Karpas-422 (cell line): ENCODE results near the gene DSCAML1. TPM values are rescaled to one million over a fixed set of nuclear protein-coding genes. Genes with fewer than 3 reads are reported as not detected.

Experiments
- DNase-seq: peaks from one replicate; pipeline ENCODE4 v3.0.0-alpha.2; 2015
- H2AFZ ChIP-seq: fragments of 200-600 bp; sonication (generic); 2 replicates; pipeline ENCODE4 v1.6.1; 2014; ENCODE audit warnings: antibody characterized with exemption, low read length, mixed read lengths
- H3K27ac ChIP-seq: fragments of 200-600 bp; sonication (generic); 2 replicates; pipeline ENCODE4 v1.5.1; 2014; ENCODE audit warnings: mild to moderate bottlenecking, low read length, moderate library complexity
- H3K27me3 ChIP-seq: fragments of 200-600 bp; sonication (generic); 2 replicates; pipeline ENCODE4 v1.6.1; 2014; ENCODE audit warnings: low read length, mixed read lengths
- H3K36me3 ChIP-seq: fragments of 200-600 bp; sonication (generic); 2 replicates; pipeline ENCODE4 v1.6.1; 2014; ENCODE audit warnings: low read length, mixed read lengths; ENCODE audit not compliant: insufficient read depth
- H3K4me1 ChIP-seq: fragments of 200-600 bp; sonication (generic); 2 replicates; pipeline ENCODE4 v1.6.1; 2014; ENCODE audit warnings: mild to moderate bottlenecking, low read length, mixed read lengths
- H3K4me2 ChIP-seq: fragments of 200-600 bp; sonication (generic); 2 replicates; pipeline ENCODE4 v1.6.1; 2014; ENCODE audit warnings: low read length, low read depth, mild to moderate bottlenecking; ENCODE audit not compliant: poor library complexity, severe bottlenecking
- H3K4me3 ChIP-seq: fragments of 200-600 bp; sonication (generic); 2 replicates; pipeline ENCODE4 v1.5.1; 2014; ENCODE audit warnings: mild to moderate bottlenecking, antibody characterized with exemption, low read length, mixed read lengths
- H3K79me2 ChIP-seq: fragments of 200-600 bp; sonication (generic); 2 replicates; pipeline ENCODE4 v1.6.1; 2014; ENCODE audit warnings: mild to moderate bottlenecking, low read length, mixed read lengths
- H3K9ac ChIP-seq: fragments of 200-600 bp; sonication (generic); 2 replicates; pipeline ENCODE4 v1.6.0; 2014; ENCODE audit warnings: low read length
- H3K9me2 ChIP-seq: fragments of 200-600 bp; sonication (generic), shearing (Covaris generic); replicated peaks from 2 replicates; pipeline ENCODE4 v1.6.0; 2014; ENCODE audit warnings: mild to moderate bottlenecking, low read length, moderate library complexity; ENCODE audit not compliant: insufficient read depth
- H3K9me3 ChIP-seq: fragments of 300-700, 200-600 bp; sonication (generic); 2 replicates; pipeline ENCODE4 v1.6.1; 2014; ENCODE audit warnings: low read length, mixed read lengths
- H4K20me1 ChIP-seq: fragments of 200-600 bp; sonication (generic); 2 replicates; pipeline ENCODE4 v1.6.1; 2014; ENCODE audit warnings: mild to moderate bottlenecking, antibody characterized with exemption, low read length, low read depth; ENCODE audit not compliant: insufficient read depth
- total RNA-seq: library from RNA; depleted of rRNA; stranded (reverse); fragments of >200 nt; shearing (Covaris generic); gene quantifications from 2 replicates; pipeline ENCODE4 v1.2.3, GENCODE V29; 2014; ENCODE audit warnings: low replicate concordance

DSCAML1 gene
- total RNA-seq, 1 experiment from 2014 or later = not detected

DNA sequence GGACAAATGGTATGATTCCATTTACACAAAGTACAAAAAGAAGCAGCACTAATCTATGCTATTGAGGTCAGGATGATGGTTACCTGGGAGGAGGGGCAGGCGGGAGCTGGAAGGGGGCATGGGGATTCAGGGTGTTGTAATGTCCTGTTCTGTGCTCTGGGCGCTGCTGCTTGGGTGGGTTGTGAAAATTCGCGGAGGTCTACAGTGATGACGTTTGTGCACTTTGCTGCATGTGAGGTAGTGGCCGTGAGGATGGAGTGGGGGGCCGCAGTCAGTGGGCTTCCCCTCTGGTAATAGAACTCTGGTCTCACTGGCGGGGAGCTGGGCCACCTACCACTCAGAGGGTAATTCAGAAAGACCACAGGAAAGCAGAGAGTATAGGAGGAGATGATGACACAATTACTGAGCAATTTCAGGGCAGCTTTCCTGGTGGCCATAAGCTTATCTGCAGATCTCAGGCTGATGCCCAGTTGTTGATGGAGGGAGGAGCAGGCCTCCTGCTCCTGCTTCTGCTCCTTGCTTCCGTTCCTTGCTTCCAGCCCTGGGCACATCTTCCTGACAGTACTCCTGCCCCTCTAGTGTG lies 347.8 kb downstream of the DSCAML1 start:
- Histone ChIP-seq H3K27me3 (no peaks in the 10 kb centered on the region), H2AFZ (no peak overlapping the region), H3K9ac (no peak overlapping the region), H4K20me1 (no peaks in the 10 kb centered on the region), H3K79me2 (no peaks in the 10 kb centered on the region), H3K4me1 (no peaks in the 10 kb centered on the region), H3K9me3 (no peaks in the 10 kb centered on the region), H3K4me2 (no peak overlapping the region), H3K4me3 (no peak overlapping the region), H3K36me3 (no peaks in the 10 kb centered on the region), H3K27ac (no peak overlapping the region), H3K9me2 (no peaks in the 10 kb centered on the region)
- no peak for DNase-seq

GRCh38 chr11:117444711-117445658 lies 352.0 kb downstream of the DSCAML1 start:
- Histone ChIP-seq H3K4me3 (no peak overlapping the region), H3K79me2 (no peaks in the 10 kb centered on the region), H3K36me3 (no peaks in the 10 kb centered on the region), H3K4me1 (no peaks in the 10 kb centered on the region), H3K9me2 (no peaks in the 10 kb centered on the region), H3K9me3 (no peaks in the 10 kb centered on the region), H3K27me3 (no peaks in the 10 kb centered on the region), H3K9ac (no peak overlapping the region), H2AFZ (no peak overlapping the region), H4K20me1 (no peaks in the 10 kb centered on the region), H3K27ac (no peak overlapping the region), H3K4me2 (no peak overlapping the region)
- DNase-seq = no peak

- no peaks in the 10 kb centered on the region for H3K9me3 ChIP-seq
- H3K27ac ChIP-seq = no peak overlapping the region
- no peak overlapping the region for H3K9ac ChIP-seq
- H3K4me3 ChIP-seq = no peak overlapping the region
- H3K4me2 ChIP-seq = no peak overlapping the region
- DNase-seq = no peak
- no peak overlapping the region for H2AFZ ChIP-seq
- no peaks in the 10 kb centered on the region for H3K4me1 ChIP-seq
- no peaks in the 10 kb centered on the region for H4K20me1 ChIP-seq
- H3K27me3 ChIP-seq = no peaks in the 10 kb centered on the region
- no peaks in the 10 kb centered on the region for H3K9me2 ChIP-seq
- H3K79me2 ChIP-seq = no peaks in the 10 kb centered on the region
- H3K36me3 ChIP-seq = no peaks in the 10 kb centered on the region
Observed at GRCh38 chr11:117444256-117444655, 352.8 kb downstream of the DSCAML1 start.

- H3K36me3 ChIP-seq = no peaks in the 10 kb centered on the region
- H3K4me3 ChIP-seq = no peak overlapping the region
- H3K9me2 ChIP-seq = no peaks in the 10 kb centered on the region
- no peak overlapping the region for H3K9ac ChIP-seq
- DNase-seq = peak; percentile 57
- no peaks in the 10 kb centered on the region for H3K79me2 ChIP-seq
- no peaks in the 10 kb centered on the region for H3K27me3 ChIP-seq
- H3K4me2 ChIP-seq = no peak overlapping the region
- H3K9me3 ChIP-seq = no peaks in the 10 kb centered on the region
- no peak overlapping the region for H2AFZ ChIP-seq
- H3K27ac ChIP-seq = no peak overlapping the region
- no peaks in the 10 kb centered on the region for H4K20me1 ChIP-seq
- H3K4me1 ChIP-seq = no peaks in the 10 kb centered on the region
Observed at GRCh38 chr11:117443266-117444186, 353.5 kb downstream of the DSCAML1 start.

- no peak overlapping the region for H3K4me3 ChIP-seq
- no peak overlapping the region for H3K27ac ChIP-seq
- no peaks in the 10 kb centered on the region for H4K20me1 ChIP-seq
- H3K9ac ChIP-seq = no peak overlapping the region
- no peaks in the 10 kb centered on the region for H3K27me3 ChIP-seq
- no peaks in the 10 kb centered on the region for H3K9me2 ChIP-seq
- DNase-seq = no peak
- H3K4me1 ChIP-seq = no peaks in the 10 kb centered on the region
- no peaks in the 10 kb centered on the region for H3K9me3 ChIP-seq
- H3K4me2 ChIP-seq = no peak overlapping the region
- H2AFZ ChIP-seq = no peak overlapping the region
- H3K79me2 ChIP-seq = no peaks in the 10 kb centered on the region
- no peaks in the 10 kb centered on the region for H3K36me3 ChIP-seq
Observed at GRCh38 chr11:117442869-117443239, 354.2 kb downstream of the DSCAML1 start.

- no peaks in the 10 kb centered on the region for H3K4me1 ChIP-seq
- no peak overlapping the region for H3K4me3 ChIP-seq
- no peaks in the 10 kb centered on the region for H3K36me3 ChIP-seq
- H3K79me2 ChIP-seq = no peaks in the 10 kb centered on the region
- no peak overlapping the region for H3K4me2 ChIP-seq
- no peaks in the 10 kb centered on the region for H3K27me3 ChIP-seq
- no peak overlapping the region for H2AFZ ChIP-seq
- H3K9ac ChIP-seq = no peak overlapping the region
- no peaks in the 10 kb centered on the region for H4K20me1 ChIP-seq
- no peaks in the 10 kb centered on the region for H3K9me3 ChIP-seq
- no peak overlapping the region for H3K27ac ChIP-seq
- no peak for DNase-seq
- no peaks in the 10 kb centered on the region for H3K9me2 ChIP-seq
Observed at GRCh38 chr11:117442049-117442868, 354.8 kb downstream of the DSCAML1 start.

- Histone ChIP-seq H3K4me1 (no peaks in the 10 kb centered on the region), H4K20me1 (no peaks in the 10 kb centered on the region), H3K9me3 (no peaks in the 10 kb centered on the region), H3K9ac (no peak overlapping the region), H3K36me3 (no peaks in the 10 kb centered on the region), H3K4me2 (no peak overlapping the region), H3K4me3 (no peak overlapping the region), H3K79me2 (no peaks in the 10 kb centered on the region), H3K27ac (no peak overlapping the region), H3K9me2 (no peaks in the 10 kb centered on the region), H2AFZ (no peak overlapping the region), H3K27me3 (no peaks in the 10 kb centered on the region)
- DNase-seq = no peak
Observed at GRCh38 chr11:117441146-117441975, 355.7 kb downstream of the DSCAML1 start.
